ENCODE results near the gene REV3L. TPM values are rescaled to one million over a fixed set of nuclear protein-coding genes. Genes with fewer than 3 reads are reported as not detected.

REV3L gene
- total and polyA plus RNA-seq, 9 of the 15 experiments (the other 6 are each of a cell fraction or from before 2014, with no cell fraction given), result 5.5 to 24.4 (median 14.4) TPM

DNA sequence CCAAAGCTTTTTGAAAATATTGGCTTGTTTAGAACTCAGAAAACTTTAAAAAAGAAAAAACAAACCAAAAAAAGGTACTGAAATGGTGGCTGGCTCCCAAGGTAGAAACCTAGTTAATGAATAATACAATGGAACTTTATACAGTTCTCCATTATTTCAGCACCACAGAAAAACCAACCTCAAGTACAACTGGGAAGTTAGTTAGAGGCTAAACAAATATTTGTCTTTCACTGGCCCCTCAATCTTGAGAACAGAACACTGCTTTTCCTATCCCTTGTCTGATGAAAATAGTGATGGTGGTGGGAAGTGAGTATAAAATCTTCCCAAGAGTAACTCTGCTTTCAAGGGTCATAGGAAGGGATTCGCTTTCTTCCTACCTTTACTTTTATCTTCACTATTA lies 126.5 kb downstream of the REV3L start (continued):
- no peak for TF ChIP-seq ZNF699 (CRISPR knock-in tag; IDR thresholded peaks at IDR 0.05; ENCODE audit: insufficient replicate concordance)

DNA sequence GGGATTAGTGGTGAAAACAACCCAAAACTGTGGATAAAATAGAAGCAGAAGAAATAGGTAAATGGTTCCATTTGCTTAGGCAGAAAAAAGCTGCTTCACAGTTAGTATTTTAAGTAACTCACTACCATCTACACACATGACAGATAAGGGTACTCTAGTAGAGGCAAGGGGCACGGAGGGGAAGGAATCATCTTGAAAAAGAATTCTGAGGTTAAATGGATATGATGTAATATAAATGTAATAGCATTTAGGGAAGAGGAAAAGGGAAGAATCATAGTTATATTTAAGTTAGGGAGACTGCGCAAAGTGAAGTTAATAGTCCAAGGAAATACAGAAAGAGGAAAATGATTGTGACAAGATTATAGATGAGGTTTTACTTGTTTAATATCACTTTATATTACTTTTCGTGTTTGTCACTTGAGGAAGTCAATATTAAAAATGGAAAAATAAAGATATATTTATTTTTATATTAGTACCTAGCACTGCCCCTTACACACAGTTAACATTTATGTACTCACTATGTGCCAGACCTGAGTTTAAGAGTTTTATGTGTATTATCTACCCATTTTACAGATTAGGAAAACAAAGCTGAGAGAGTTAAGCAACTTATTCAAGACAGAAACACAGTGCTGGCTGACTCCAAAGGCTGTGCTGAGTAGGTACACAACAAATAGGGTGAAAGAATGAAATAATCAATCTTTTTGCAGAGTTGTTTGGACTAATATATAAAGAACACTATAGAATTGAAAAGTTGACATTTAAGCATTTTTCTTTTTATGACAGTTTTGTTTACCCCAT lies 128.1 kb downstream of the REV3L start:
- Histone ChIP-seq H3K9me1 (ENCODE audit: control insufficient read depth, insufficient read depth, low read length) (no peaks in the 10 kb centered on the region), H2AFZ (ENCODE audit: low read depth, low read length) (no peak overlapping the region), H3K27me3 (ENCODE audit: control insufficient read depth in 2 of 2, insufficient read depth in 2 of 2, low read length in 2 of 2) (no peaks in the 10 kb centered on the region), H4K20me1 (replicated peaks; ENCODE audit: control insufficient read depth, insufficient read depth, low read length) (no peaks in the 10 kb centered on the region), H3K4me3 (no peak overlapping the region), H3K27ac (ENCODE audit: extremely low read depth, low read depth, low read length) (no peak overlapping the region), H3K4me2 (ENCODE audit: insufficient read depth, low read length) (no peak overlapping the region), H3K79me2 (ENCODE audit: control insufficient read depth, insufficient read depth, low read length) (no peaks in the 10 kb centered on the region), H3K9me3 (replicated peaks; ENCODE audit: control insufficient read depth, insufficient read depth, low read depth, low read length) (no peaks in the 10 kb centered on the region), H3K9ac (ENCODE audit: insufficient read depth in 1 of 2, low read depth in 2 of 2, low read length in 2 of 2) (no peak overlapping the region), H3K36me3 (ENCODE audit: control insufficient read depth, insufficient read depth, low read length) (peaks cover 62% of the 10 kb centered on the region), H3K4me1 (replicated peaks in 1 of 2; ENCODE audit: control insufficient read depth in 2 of 2, insufficient read depth in 2 of 2, low read length in 2 of 2) (no peaks in the 10 kb centered on the region)
- CTCF ChIA-PET (ENCODE audit: low intra/inter-chr PET ratio), result no interaction called here
- 78% methylated on average over 3 of the region's 3 CpGs for WGBS (ENCODE audit: insufficient coverage, low coverage, missing lambda C conversion rate)
- intact Hi-C loops (cut with micrococcal nuclease) (no loop called here), in situ Hi-C loops (cut with MboI) (no loop called here)
- POLR2A ChIA-PET, result no interaction called here
- no peak for FAIRE-seq
- BruUV-seq (replicated peaks), result no TSS peak
- no peak for DNase-seq (ENCODE audit: extremely low read depth in 1 of 4, low spot score in 3 of 4)
- no peak for ATAC-seq
- peak in 1 of 2 experiments; percentile 40; a peak in 1 of 4 replicates for TF ChIP-seq KDM1A (IDR thresholded peaks at IDR 0.05)
- TF ChIP-seq GABPA (tag; conservative IDR thresholded peaks at IDR 0.05; ENCODE audit: low read depth), result 0 out of 2 replicates have a peak, but pooled peaks have one; percentile 21
- TF ChIP-seq CBFA2T3 (IDR thresholded peaks at IDR 0.05), result no peak
- peak in 1 of 2 experiments; percentile 26; a peak in 1 of 4 replicates for TF ChIP-seq TRIM24 (IDR thresholded peaks at IDR 0.05)
- no peak for TF ChIP-seq ETV1 (tag; conservative IDR thresholded peaks at IDR 0.05; ENCODE audit: low read depth)
- TF ChIP-seq XRCC3 (IDR thresholded peaks at IDR 0.05), result no peak
- no peak for TF ChIP-seq TCFL5 (CRISPR knock-in tag; conservative IDR thresholded peaks at IDR 0.05)
- TF ChIP-seq ADNP (tag; IDR thresholded peaks at IDR 0.05), result peak; percentile 91
- TF ChIP-seq FOSL1 (tag; conservative IDR thresholded peaks at IDR 0.05), result no peak
- no peak for TF ChIP-seq MCM2 (IDR thresholded peaks at IDR 0.05; ENCODE audit: low read depth)
- TF ChIP-seq BCOR (IDR thresholded peaks at IDR 0.05), result peak; percentile 90; the same call in 1 of the 2 replicates
- TF ChIP-seq RBM25 (IDR thresholded peaks at IDR 0.05; ENCODE audit: low read depth, low read length, severe bottlenecking), result peak; percentile 98
- no peak for TF ChIP-seq ZNF384 (IDR thresholded peaks at IDR 0.05; ENCODE audit: low read depth, low read length)
- no peak for TF ChIP-seq MEF2A (IDR thresholded peaks at IDR 0.05; ENCODE audit: control insufficient read depth, low read depth, low read length)
- peak; percentile 30; the same call in 1 of the 2 replicates for TF ChIP-seq ZNF589 (CRISPR knock-in tag; IDR thresholded peaks at IDR 0.05; ENCODE audit: low read depth)
- no peak for TF ChIP-seq ZMIZ1 (IDR thresholded peaks at IDR 0.05; ENCODE audit: low read depth in 2 of 2, low read length in 2 of 2)
